ENCODE data around the gene SLC24A4.

SLC24A4 gene

GRCh38 chr14:92436115-92436776, 113.3 kb downstream of the SLC24A4 start:
- H3K27ac ChIP-seq (replicated peaks) = no peak overlapping the region
- no peak for DNase-seq (ENCODE audit: low read depth in 1 of 2, low spot score in 1 of 2)
- no peaks in the 10 kb centered on the region for H3K27me3 ChIP-seq (ENCODE audit: insufficient read depth, poor library complexity, severe bottlenecking)
- TF ChIP-seq POLR2AphosphoS5 (IDR thresholded peaks at IDR 0.05; ENCODE audit: low read depth) = no peak
- TF ChIP-seq GABPA (IDR thresholded peaks at IDR 0.05; ENCODE audit: low read depth) = no peak
- TF ChIP-seq SPI1 (IDR thresholded peaks at IDR 0.05; ENCODE audit: borderline replicate concordance, low read depth) = no peak
- TF ChIP-seq, protein P1, sequence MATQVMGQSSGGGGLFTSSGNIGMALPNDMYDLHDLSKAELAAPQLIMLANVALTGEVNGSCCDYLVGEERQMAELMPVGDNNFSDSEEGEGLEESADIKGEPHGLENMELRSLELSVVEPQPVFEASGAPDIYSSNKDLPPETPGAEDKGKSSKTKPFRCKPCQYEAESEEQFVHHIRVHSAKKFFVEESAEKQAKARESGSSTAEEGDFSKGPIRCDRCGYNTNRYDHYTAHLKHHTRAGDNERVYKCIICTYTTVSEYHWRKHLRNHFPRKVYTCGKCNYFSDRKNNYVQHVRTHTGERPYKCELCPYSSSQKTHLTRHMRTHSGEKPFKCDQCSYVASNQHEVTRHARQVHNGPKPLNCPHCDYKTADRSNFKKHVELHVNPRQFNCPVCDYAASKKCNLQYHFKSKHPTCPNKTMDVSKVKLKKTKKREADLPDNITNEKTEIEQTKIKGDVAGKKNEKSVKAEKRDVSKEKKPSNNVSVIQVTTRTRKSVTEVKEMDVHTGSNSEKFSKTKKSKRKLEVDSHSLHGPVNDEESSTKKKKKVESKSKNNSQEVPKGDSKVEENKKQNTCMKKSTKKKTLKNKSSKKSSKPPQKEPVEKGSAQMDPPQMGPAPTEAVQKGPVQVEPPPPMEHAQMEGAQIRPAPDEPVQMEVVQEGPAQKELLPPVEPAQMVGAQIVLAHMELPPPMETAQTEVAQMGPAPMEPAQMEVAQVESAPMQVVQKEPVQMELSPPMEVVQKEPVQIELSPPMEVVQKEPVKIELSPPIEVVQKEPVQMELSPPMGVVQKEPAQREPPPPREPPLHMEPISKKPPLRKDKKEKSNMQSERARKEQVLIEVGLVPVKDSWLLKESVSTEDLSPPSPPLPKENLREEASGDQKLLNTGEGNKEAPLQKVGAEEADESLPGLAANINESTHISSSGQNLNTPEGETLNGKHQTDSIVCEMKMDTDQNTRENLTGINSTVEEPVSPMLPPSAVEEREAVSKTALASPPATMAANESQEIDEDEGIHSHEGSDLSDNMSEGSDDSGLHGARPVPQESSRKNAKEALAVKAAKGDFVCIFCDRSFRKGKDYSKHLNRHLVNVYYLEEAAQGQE (IDR thresholded peaks at IDR 0.05; ENCODE audit: insufficient replicate concordance, low read depth) = no peak
- no peak for TF ChIP-seq CTCF (IDR thresholded peaks at IDR 0.05; ENCODE audit: insufficient read depth, low read length)
- no peak overlapping the region for H3K4me3 ChIP-seq (replicated peaks; ENCODE audit: insufficient read depth, low read length)

GRCh38 chr14:92437309-92437708, 114.3 kb downstream of the SLC24A4 start:
- H3K4me3 ChIP-seq (replicated peaks; ENCODE audit: insufficient read depth, low read length) = no peak overlapping the region
- no peak for TF ChIP-seq GABPA (IDR thresholded peaks at IDR 0.05; ENCODE audit: low read depth)
- TF ChIP-seq, protein P1 (IDR thresholded peaks at IDR 0.05; ENCODE audit: insufficient replicate concordance, low read depth) = no peak
- no peak for TF ChIP-seq CTCF (IDR thresholded peaks at IDR 0.05; ENCODE audit: insufficient read depth, low read length)
- no peak for TF ChIP-seq POLR2AphosphoS5 (IDR thresholded peaks at IDR 0.05; ENCODE audit: low read depth)
- no peak for TF ChIP-seq SPI1 (IDR thresholded peaks at IDR 0.05; ENCODE audit: borderline replicate concordance, low read depth)
- H3K27me3 ChIP-seq (ENCODE audit: insufficient read depth, poor library complexity, severe bottlenecking) = no peaks in the 10 kb centered on the region
- no peak for DNase-seq (ENCODE audit: low read depth in 1 of 2, low spot score in 1 of 2)
- H3K27ac ChIP-seq (replicated peaks) = no peak overlapping the region

- no peak for TF ChIP-seq POLR2AphosphoS5 (IDR thresholded peaks at IDR 0.05; ENCODE audit: low read depth)
- TF ChIP-seq, protein P1 (IDR thresholded peaks at IDR 0.05; ENCODE audit: insufficient replicate concordance, low read depth) = no peak
- TF ChIP-seq SPI1 (IDR thresholded peaks at IDR 0.05; ENCODE audit: borderline replicate concordance, low read depth) = no peak
- TF ChIP-seq GABPA (IDR thresholded peaks at IDR 0.05; ENCODE audit: low read depth) = no peak
- no peak for TF ChIP-seq CTCF (IDR thresholded peaks at IDR 0.05; ENCODE audit: insufficient read depth, low read length)
- H3K4me3 ChIP-seq (replicated peaks; ENCODE audit: insufficient read depth, low read length) = no peak overlapping the region
- no peaks in the 10 kb centered on the region for H3K27me3 ChIP-seq (ENCODE audit: insufficient read depth, poor library complexity, severe bottlenecking)
- no peak for DNase-seq (ENCODE audit: low read depth in 1 of 2, low spot score in 1 of 2)
- H3K27ac ChIP-seq (replicated peaks) = no peak overlapping the region
Measured at GRCh38 chr14:92437729-92438285, 114.8 kb downstream of the SLC24A4 start.
